Astrocyte (in vitro differentiated cells and primary cell): Measurements from ENCODE around the gene DRD1.

Experiments used
- CTCF ChIP-seq: IDR thresholded peaks from 2 replicates; pipeline ENCODE4 v1.5.1; 2011; ENCODE audit warnings: low read depth, mild to moderate bottlenecking, inconsistent platforms, low read length, moderate library complexity; ENCODE audit not compliant: insufficient read depth
- EZH2 ChIP-seq: IDR thresholded peaks from 2 replicates; pipeline ENCODE4 v1.6.1; 2012; ENCODE audit warnings: mild to moderate bottlenecking, low read length, inconsistent platforms; ENCODE audit not compliant: insufficient read depth

DNA sequence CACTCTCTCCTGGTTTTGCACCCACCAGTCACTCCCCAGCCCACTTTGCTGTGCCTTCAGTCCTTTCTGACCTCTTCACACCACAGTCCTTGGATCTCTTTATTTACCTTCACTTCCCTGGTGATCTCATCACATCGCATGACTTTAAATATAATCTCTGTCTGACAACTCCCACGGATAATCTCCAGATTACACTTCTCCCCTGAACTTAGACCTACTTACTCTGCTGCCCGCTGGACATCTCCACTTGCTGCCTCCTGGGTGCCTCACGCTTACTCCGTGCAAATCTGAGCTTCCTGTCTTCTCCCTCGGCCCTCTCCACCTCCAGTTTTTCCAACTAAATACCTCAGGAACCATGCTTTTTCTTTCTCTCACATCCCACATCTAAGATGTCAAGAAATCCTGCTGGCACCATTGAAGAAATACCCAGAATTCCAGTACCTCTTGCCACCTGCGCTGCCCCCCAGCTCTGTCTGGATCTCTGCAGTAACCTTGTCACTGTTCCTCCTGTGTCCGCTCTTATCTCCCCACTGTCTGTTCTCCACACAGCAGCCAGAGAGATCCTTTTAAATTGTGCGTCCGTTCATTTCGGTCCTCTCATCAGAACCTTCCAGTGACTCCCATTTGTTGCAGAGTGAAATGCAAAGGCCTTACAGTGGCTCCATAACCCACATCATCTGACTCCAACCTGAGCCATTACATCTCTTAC is 43.7 kb upstream of the DRD1 start:
- TF ChIP-seq CTCF (no peak), EZH2 (no peak)
